Left cardiac atrium (tissue), 4 donors: ENCODE data around the gene NCAM1. TPM values are rescaled to one million over a fixed set of nuclear protein-coding genes. Genes with fewer than 3 reads are reported as not detected.
A peak's percentile ranks its signal among the peaks of the same experiment; 100 is the strongest.

Experiments
- ATAC-seq, 2 donors: fragments of 200-7000 bp; cut with Tn5 transposase; one replicate each; pipeline ENCODE4 v1.9.1; 2020; ENCODE audit warnings: mild to moderate bottlenecking in 2 of 2, moderate library complexity in 2 of 2
- DNase-seq: peaks from one replicate; pipeline ENCODE4 v3.0.0-alpha.2; 2020
- intact Hi-C, 2 donors: fragments of 100-400 bp; cut with DNase I; formaldehyde crosslinking; loops; one replicate each; pipeline versions ENCODE4 v1.14.1 to v1.15.1; 2022 to 2023
- total RNA-seq, 2 donors: library from RNA; stranded (reverse); fragmentation: NEBNext Ultra II Directional; extraction: Animal tissue kit (Norgen Biotek cat#: 25700); gene quantifications; one replicate each; pipeline ENCODE4 v1.2.1, GENCODE V29; 2021
- donor health status: DM: no; HTN: yes; CAD: no.
- donor health status: DM: no; HTN: yes; CAD: no; lungs with severe emphysema.
- donor health status: DM: yes; HTN: yes; CAD: no.
- donor health status: Dilated cardiomyopathy.

NCAM1 gene
- total RNA-seq, 2 donors from 2014 or later: 147 to 150 TPM

- intact Hi-C loops: loop anchor here (1.0 to 5.0 kb wide), 3 partner anchors 227 to 426 kb away; no protein-coding TSS in a partner anchor
- ATAC-seq (no peak), DNase-seq (no peak)
Measured at GRCh38 chr11:113304916-113305315, 343.7 kb downstream of the NCAM1 start.

DNA sequence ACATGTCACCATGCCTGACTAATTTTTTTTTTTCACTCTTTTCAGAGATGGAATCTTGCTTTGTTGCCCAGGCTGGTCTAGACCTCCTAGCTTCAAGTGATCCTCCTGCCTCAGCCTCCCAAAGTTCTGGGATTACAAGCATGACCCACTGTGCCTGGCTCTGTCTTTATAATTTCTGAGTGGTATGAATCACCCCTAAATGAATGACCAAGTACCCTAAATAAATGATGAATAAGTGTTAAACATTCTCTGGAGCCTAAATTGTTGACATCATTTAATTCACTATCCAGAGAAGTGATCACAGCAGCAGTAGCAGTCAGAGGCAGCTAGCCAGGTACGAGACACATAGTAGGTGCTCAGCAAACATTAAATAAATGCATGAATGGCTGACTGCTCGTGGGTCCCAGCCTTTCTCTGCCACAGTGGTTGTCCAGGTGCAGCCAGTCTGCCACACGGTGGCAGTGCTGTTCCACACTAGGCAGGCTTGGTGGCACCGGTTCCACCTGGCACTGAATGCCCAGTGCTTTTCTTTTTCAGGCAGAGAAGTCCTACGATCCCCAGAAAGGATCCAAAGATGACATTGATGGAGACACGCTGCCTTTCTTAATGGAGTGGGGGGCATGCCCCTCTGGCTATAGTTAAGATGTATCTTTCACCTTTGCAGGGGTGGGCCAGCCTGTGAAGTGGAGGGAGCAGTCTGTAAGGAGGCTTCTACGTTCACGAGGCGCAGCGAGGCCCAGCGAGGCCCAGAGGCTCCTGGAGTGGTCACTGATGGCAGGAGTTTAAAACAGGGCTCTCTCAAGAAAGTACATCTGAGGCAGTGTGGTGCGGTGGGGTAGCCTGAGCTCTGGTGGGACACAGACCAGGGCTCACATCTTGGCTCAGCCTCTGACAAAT, 344.5 kb downstream of the NCAM1 start:
- peak; percentile 83 for DNase-seq
- intact Hi-C loops: loop anchor here (1.0 to 5.0 kb wide), 3 partner anchors 227 to 425 kb away; no protein-coding TSS in a partner anchor
- peak; percentile 92 to 95 for ATAC-seq

DNA sequence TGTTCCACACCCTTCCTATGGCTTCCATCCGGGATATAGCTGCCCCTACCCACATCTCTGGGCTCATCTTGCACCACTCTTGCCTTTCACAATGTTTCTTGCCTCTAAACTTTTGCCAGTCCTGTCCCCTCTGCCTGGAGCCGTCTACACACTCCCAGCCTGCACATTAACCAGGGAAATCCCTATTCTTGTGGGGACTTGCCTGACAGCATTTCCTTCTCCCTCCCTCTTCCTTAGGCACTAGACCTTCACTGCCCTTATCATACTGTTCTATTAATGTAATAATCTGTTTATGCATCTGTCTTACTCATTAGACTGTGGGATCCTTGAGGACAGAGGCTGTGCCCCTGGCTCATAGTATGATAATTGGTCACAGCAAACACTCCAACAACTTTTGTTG, 347.4 kb downstream of the NCAM1 start:
- intact Hi-C loops: loop anchor here in 1 of 2 donors (5.0 kb wide), 1 partner anchor 224 kb away; no protein-coding TSS in a partner anchor

GRCh38 chr11:113311536-113311935, 350.3 kb downstream of the NCAM1 start:
- ATAC-seq (no peak), DNase-seq (no peak)
- intact Hi-C loops: loop anchor here in 1 of 2 donors (10.0 kb wide), 1 partner anchor 423 kb away; no protein-coding TSS in a partner anchor

More for the DNA sequence above, 347.4 kb downstream of the NCAM1 start:
- ATAC-seq (no peak), DNase-seq (no peak)

GRCh38 chr11:113313601-113314000, 352.4 kb downstream of the NCAM1 start:
- intact Hi-C loops: loop anchor here in 1 of 2 donors (10.0 kb wide), 1 partner anchor 421 kb away; no protein-coding TSS in a partner anchor
- ATAC-seq (no peak), DNase-seq (no peak)

DNA sequence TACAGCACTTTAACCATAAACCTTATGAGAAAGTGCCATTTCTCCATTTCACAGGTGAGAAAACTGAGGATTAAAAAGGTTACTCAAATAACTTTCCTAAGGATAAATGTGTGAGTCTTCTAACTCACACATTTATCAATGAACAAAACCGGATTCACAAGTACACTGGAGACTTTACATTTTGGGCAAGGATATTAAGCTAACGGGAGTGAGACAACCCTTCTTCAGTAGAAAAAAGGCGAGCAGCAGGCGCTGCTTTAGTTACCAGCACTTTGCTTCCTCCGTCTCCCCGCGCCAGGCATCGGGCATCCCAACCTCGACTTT, 352.8 kb downstream of the NCAM1 start:
- ATAC-seq (no peak), DNase-seq (no peak)
- intact Hi-C loops: loop anchor here in 1 of 2 donors (10.0 kb wide), 1 partner anchor 421 kb away; no protein-coding TSS in a partner anchor

DNA sequence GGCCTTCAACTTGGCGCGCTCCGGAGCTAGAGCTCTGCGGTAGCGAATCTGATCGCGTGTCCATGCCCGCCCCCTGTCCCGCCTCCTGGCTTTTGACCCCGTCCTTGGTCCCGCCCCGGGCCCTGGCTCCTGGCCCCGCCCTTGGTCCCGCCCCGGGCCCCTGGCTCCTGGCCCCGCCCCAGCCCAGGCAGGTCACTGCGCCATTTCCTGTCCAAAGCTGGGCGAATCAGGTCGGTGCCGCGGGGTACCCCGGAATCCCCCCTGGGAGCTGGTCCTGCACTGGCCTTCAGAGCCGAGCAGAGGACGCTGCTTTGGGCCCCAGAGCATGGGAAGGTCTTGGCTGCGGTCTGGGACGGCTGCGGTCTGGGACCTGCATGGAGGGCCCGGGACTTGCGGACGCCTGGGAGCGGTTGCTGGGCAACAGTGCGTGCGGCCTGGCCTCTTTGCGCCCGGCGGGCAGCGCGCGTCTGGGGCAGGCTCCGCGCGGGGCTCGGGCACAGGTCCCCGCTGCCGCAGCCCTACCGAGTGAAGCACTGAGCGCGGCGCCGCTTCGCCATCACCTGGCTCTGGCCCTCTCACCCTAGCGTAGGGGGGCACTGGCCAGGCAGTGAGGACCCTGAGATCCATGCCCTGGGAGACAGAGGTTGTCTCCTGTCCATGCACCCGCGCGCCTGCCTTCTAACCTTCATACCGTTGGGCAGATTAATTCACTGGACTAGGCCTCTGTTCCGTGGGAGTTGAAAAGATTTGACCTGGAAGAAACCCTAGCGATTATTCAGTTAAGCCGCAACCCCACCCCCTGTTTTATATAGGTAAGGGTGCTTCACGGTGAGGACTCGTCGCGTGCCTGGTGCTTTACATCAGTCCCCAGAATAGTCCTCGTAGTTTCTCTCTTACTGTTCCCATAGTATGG, 353.4 kb downstream of the NCAM1 start, which contains the start of gene TTC12:
TTC12 (plus strand) TSS at position 195 of the 913 bp plus-strand sequence. CDS start 1,675 bp downstream, outside the sequence.
- DNase-seq: peak; percentile 94
- intact Hi-C loops: loop anchor here in 1 of 2 donors (10.0 kb wide), 1 partner anchor 420 kb away; no protein-coding TSS in a partner anchor
- ATAC-seq: peak; percentile 100

DNA sequence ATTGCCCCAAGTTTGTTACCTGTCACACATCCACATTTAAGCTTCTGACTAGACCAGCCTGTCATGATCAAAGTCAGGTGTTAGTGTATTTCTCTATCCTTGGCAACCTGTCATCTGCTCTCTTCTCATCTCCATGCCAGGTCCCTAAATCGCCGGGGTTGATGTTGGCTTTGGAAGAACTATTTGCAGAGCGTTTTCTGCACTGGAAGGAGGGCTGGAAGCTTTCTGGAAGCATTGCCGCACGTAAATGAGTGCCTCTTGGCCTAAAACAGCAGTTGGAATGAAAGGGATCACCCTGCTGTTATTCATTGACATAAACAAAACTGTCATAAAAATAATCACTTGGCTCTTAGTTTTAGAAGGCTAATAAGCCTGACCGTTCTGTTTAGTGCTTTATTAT, 354.6 kb downstream of the NCAM1 start:
- DNase-seq: no peak
- intact Hi-C loops: loop anchor here in 1 of 2 donors (10.0 kb wide), 1 partner anchor 419 kb away; no protein-coding TSS in a partner anchor
- no peak for ATAC-seq

DNA sequence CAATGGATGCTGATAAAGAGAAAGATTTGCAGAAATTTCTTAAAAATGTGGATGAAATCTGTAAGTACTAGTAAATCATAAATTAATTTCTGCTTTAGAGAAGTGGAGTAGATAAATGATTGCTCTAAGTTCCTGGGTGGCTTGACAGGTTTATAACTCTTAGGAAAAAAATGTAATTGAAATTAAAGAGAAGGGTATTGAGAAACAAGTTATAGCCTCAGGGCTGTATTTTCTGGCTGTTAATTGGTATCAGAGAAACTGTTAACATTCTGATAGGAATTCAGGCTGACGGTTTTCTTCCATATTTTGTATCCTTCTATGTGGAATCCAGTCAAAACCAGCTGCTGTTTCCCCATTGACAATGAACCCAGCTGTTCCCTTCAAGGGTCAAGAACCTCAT, 355.0 kb downstream of the NCAM1 start:
- intact Hi-C loops: loop anchor here in 1 of 2 donors (10.0 kb wide), 1 partner anchor 419 kb away; no protein-coding TSS in a partner anchor
- DNase-seq (no peak), ATAC-seq (no peak)

DNA sequence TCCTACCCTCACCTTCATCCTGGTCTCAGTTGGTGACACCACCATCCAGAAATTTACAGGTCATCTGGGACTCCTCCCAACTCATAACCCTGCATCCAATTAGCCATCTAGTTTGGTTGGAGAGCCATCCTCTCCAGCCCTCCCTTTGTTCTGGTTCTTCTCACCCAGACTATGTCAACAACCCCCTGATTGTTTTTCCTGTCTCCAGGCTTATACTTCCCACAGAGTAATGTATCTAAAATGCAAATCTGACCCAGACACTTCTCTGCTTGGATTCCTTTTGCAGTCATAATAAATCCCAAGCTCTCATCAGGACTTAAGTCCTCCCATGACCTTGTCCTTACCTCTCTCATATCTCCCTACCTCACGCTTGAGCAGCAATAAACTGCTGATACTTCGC, 356.1 kb downstream of the NCAM1 start:
- no peak for DNase-seq
- intact Hi-C loops: loop anchor here in 1 of 2 donors (10.0 kb wide), 1 partner anchor 417 kb away; no protein-coding TSS in a partner anchor

DNA sequence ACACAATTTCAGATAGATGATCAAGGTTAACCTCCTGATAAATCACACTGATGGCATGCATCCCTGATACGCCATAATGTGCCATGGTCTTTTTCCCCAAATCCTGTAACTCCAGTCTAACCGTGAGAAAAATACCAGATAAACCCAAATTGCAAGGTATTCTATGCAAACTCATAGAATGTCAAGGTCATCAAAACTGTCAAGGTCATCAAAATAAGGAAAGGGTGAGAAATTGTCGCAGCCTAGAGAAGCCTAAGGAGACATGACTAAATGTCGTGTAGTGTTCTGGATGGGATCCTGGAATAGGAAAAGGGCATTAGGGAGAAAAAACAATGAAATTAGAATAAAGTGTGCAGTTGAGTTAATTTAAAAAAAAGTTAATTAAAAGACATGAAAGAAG, 357.9 kb downstream of the NCAM1 start:
- intact Hi-C loops: loop anchor here in 1 of 2 donors (10.0 kb wide), 1 partner anchor 416 kb away; no protein-coding TSS in a partner anchor
- no peak for ATAC-seq
- no peak for DNase-seq

More for the DNA sequence above, 356.1 kb downstream of the NCAM1 start:
- no peak for ATAC-seq

DNA sequence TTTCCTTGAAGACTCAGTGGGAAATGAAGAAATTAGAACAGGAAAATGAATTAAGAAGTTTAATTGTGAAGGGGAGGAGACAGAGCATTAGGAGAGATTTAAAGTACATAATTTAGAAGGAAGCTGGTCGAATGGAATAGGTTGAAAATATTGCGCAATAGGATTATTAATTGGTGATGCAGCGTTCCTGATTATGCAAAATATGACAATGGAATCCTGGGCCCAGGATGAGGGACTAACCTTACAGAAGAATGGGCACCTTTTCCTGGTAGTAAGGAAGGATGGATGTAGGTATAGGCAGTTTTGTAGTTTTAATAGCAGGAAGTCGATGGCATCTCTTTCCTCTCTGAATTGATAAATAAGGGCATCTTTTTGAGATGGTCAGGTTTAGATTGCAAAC, 360.9 kb downstream of the NCAM1 start:
- intact Hi-C loops: no loop called here
- ATAC-seq: no peak
- no peak for DNase-seq

GRCh38 chr11:113324250-113324649, 363.0 kb downstream of the NCAM1 start:
- ATAC-seq (no peak), DNase-seq (no peak)
- intact Hi-C loops: no loop called here
